Measurements from ENCODE around the gene AADACL4.

DNA sequence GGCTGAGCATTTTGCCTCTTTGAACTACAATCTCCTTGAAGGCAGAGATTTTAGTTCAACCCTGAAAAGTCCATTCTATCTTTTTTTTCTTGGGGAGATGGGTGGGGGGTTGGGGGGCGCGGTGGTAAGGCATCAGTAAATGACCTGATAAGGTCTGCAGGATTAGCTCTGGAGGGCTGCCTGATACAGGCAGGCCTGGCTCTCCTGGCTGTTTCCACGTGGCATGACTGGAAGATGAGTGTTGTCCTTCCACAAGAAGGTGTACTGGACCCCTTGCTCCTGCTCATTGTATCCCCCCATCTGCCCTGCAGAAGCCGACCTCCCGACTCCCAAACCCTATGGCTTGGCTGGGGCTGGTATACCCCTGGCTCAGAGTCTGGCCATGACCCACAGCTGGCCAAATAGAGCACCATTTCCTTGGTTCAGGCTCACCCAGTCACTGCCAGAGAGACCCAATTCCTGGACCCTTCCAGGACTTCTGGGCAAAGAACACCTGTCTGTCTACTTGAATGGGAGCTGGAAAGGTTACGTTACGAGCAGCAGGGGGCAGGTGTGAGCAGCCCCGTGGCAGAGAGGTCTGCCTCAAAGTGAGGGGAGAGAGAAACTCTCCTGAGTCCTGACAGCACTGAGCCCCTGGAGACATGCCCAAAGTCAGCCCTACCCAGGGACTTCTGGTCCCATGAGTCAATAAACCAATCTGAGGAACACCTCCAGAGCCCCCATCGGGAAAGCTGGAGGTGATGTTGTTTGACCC is 42.8 kb upstream of the AADACL4 start:
- TF ChIP-seq, protein P1, sequence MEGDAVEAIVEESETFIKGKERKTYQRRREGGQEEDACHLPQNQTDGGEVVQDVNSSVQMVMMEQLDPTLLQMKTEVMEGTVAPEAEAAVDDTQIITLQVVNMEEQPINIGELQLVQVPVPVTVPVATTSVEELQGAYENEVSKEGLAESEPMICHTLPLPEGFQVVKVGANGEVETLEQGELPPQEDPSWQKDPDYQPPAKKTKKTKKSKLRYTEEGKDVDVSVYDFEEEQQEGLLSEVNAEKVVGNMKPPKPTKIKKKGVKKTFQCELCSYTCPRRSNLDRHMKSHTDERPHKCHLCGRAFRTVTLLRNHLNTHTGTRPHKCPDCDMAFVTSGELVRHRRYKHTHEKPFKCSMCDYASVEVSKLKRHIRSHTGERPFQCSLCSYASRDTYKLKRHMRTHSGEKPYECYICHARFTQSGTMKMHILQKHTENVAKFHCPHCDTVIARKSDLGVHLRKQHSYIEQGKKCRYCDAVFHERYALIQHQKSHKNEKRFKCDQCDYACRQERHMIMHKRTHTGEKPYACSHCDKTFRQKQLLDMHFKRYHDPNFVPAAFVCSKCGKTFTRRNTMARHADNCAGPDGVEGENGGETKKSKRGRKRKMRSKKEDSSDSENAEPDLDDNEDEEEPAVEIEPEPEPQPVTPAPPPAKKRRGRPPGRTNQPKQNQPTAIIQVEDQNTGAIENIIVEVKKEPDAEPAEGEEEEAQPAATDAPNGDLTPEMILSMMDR (IDR thresholded peaks at IDR 0.05) = peak in 5 of 6 experiments; percentile 4 to 70 (median 52)
- no peak for TF ChIP-seq POLR2A (IDR thresholded peaks at IDR 0.05)
